OCI-LY3 (cell line): ENCODE results near the gene PPP1R9A.

Experiments used
- H2AFZ ChIP-seq: fragments of 200-600, 300-600 bp; shearing (Covaris generic); 2 replicates; pipeline ENCODE4 v1.6.0; 2014; ENCODE audit warnings: antibody characterized with exemption, low read depth, low read length
- H3K27ac ChIP-seq: fragments of 200-600, 300-600 bp; sonication (generic); 2 replicates; pipeline ENCODE4 v1.5.1; 2014; ENCODE audit warnings: mild to moderate bottlenecking, low read length, moderate library complexity, mixed read lengths
- H3K27me3 ChIP-seq: fragments of 200-600, 300-600 bp; sonication (generic); 2 replicates; pipeline ENCODE4 v1.6.1; 2014; ENCODE audit warnings: low read depth, low read length, mixed read lengths
- H3K36me3 ChIP-seq: fragments of 200-600, 300-600 bp; sonication (generic); replicated peaks from 2 replicates; pipeline ENCODE3; 2014; ENCODE audit warnings: low read depth, low read length, mixed read lengths
- H3K4me1 ChIP-seq: fragments of 300-600, 200-600 bp; sonication (generic); 2 replicates; pipeline ENCODE4 v1.6.1; 2014; ENCODE audit warnings: low read length, mixed read lengths
- H3K4me2 ChIP-seq: fragments of 200-600, 300-600 bp; sonication (generic); 2 replicates; pipeline ENCODE4 v1.6.1; 2014; ENCODE audit warnings: low read length, mixed read lengths
- H3K4me3 ChIP-seq: fragments of 300-600, 200-600 bp; sonication (generic); 2 replicates; pipeline ENCODE4 v1.5.1; 2014; ENCODE audit warnings: antibody characterized with exemption, mild to moderate bottlenecking, low read length, moderate library complexity
- H3K79me2 ChIP-seq: fragments of 300-600, 200-600 bp; shearing (Covaris generic); 2 replicates; pipeline ENCODE4 v1.6.1; 2014; ENCODE audit warnings: mild to moderate bottlenecking, low read length, mixed read lengths
- H3K9ac ChIP-seq: fragments of 300-600, 200-600 bp; shearing (Covaris generic); 2 replicates; pipeline ENCODE4 v1.6.0; 2014; ENCODE audit warnings: mild to moderate bottlenecking, low read length, moderate library complexity
- H3K9me3 ChIP-seq: fragments of 200-600, 300-600 bp; shearing (Covaris generic); 2 replicates; pipeline ENCODE4 v1.6.1; 2014; ENCODE audit warnings: low read length, mixed read lengths; ENCODE audit not compliant: insufficient read depth
- H4K20me1 ChIP-seq: fragments of 200-600, 300-600 bp; sonication (generic); 2 replicates; pipeline ENCODE4 v1.6.1; 2016; ENCODE audit warnings: low read length, mixed read lengths; ENCODE audit not compliant: insufficient read depth
- CTCF ChIP-seq: fragments of 200-600, 300-600 bp; sonication (generic); IDR thresholded peaks from 2 replicates; pipeline ENCODE4 v1.5.1; 2014; ENCODE audit warnings: antibody characterized with exemption, low read length, low read depth
- EZH2phosphoT487 ChIP-seq: fragments of 200-600 bp; shearing (Covaris generic); IDR thresholded peaks from 2 replicates; pipeline ENCODE4 v1.6.1; 2018; ENCODE audit warnings: antibody characterized with exemption, mixed run types, low read depth

Gene PPP1R9A

GRCh38 chr7:94875201-94875600, 32.2 kb upstream of the PPP1R9A start:
- TF ChIP-seq CTCF = no peak
- no peak for TF ChIP-seq EZH2phosphoT487
- H3K9ac ChIP-seq = no peak overlapping the region
- no peak overlapping the region for H3K4me2 ChIP-seq
- peaks cover 3% of the 10 kb centered on the region; the same call in 1 of the 2 replicates for H3K9me3 ChIP-seq
- H2AFZ ChIP-seq = no peak overlapping the region
- no peak overlapping the region for H3K27ac ChIP-seq
- H3K79me2 ChIP-seq = no peaks in the 10 kb centered on the region
- no peaks in the 10 kb centered on the region for H3K27me3 ChIP-seq
- H3K4me3 ChIP-seq = no peak overlapping the region
- no peaks in the 10 kb centered on the region for H3K4me1 ChIP-seq
- no peaks in the 10 kb centered on the region for H3K36me3 ChIP-seq
- H4K20me1 ChIP-seq = no peaks in the 10 kb centered on the region

GRCh38 chr7:94877731-94878670, 29.4 kb upstream of the PPP1R9A start:
- H3K27me3 ChIP-seq = no peaks in the 10 kb centered on the region
- H3K4me1 ChIP-seq = no peaks in the 10 kb centered on the region
- no peak for TF ChIP-seq CTCF
- no peak for TF ChIP-seq EZH2phosphoT487
- H3K36me3 ChIP-seq = no peaks in the 10 kb centered on the region
- H3K4me3 ChIP-seq = no peak overlapping the region
- H3K79me2 ChIP-seq = no peaks in the 10 kb centered on the region
- no peaks in the 10 kb centered on the region for H4K20me1 ChIP-seq
- peaks cover 3% of the 10 kb centered on the region; the same call in 1 of the 2 replicates for H3K9me3 ChIP-seq
- H3K9ac ChIP-seq = no peak overlapping the region
- no peak overlapping the region for H2AFZ ChIP-seq
- no peak overlapping the region for H3K4me2 ChIP-seq
- no peak overlapping the region for H3K27ac ChIP-seq

- H3K79me2 ChIP-seq = no peaks in the 10 kb centered on the region
- no peak for TF ChIP-seq CTCF
- TF ChIP-seq EZH2phosphoT487 = no peak
- H3K4me3 ChIP-seq = no peak overlapping the region
- no peaks in the 10 kb centered on the region for H3K4me1 ChIP-seq
- H3K9ac ChIP-seq = no peak overlapping the region
- H3K4me2 ChIP-seq = no peak overlapping the region
- H2AFZ ChIP-seq = no peak overlapping the region
- no peaks in the 10 kb centered on the region for H3K27me3 ChIP-seq
- no peaks in the 10 kb centered on the region for H4K20me1 ChIP-seq
- H3K9me3 ChIP-seq = peaks cover 2% of the 10 kb centered on the region; the same call in 1 of the 2 replicates
- no peaks in the 10 kb centered on the region for H3K36me3 ChIP-seq
- H3K27ac ChIP-seq = no peak overlapping the region
These were observed 24.5 kb upstream of the PPP1R9A start for GRCh38 chr7:94882891-94883290.

GRCh38 chr7:94883616-94884015, 23.8 kb upstream of the PPP1R9A start:
- TF ChIP-seq CTCF = no peak
- no peak for TF ChIP-seq EZH2phosphoT487

More at GRCh38 chr7:94883616-94884015, 23.8 kb upstream of the PPP1R9A start:
- Histone ChIP-seq H3K4me3 (no peak overlapping the region), H3K79me2 (no peaks in the 10 kb centered on the region), H3K27me3 (no peaks in the 10 kb centered on the region), H3K4me2 (no peak overlapping the region), H2AFZ (no peak overlapping the region), H3K4me1 (no peaks in the 10 kb centered on the region), H3K27ac (no peak overlapping the region), H3K9me3 (no peaks in the 10 kb centered on the region; the same call in 1 of the 2 replicates), H3K9ac (no peak overlapping the region), H3K36me3 (no peaks in the 10 kb centered on the region), H4K20me1 (no peaks in the 10 kb centered on the region)
